Fibroblast of mammary gland (primary cell): ENCODE data around the gene ADAMTS4.

ENCODE experiments used
- DNase-seq: peaks from one replicate; pipeline ENCODE4 v3.0.0-alpha.2; 2010; ENCODE audit warnings: low read depth
- H3K4me3 ChIP-seq: 2 replicates; pipeline ENCODE4 v1.5.1; 2011; ENCODE audit warnings: low read depth, mild to moderate bottlenecking, low read length, moderate library complexity; ENCODE audit not compliant: control insufficient read depth
- TF ChIP-seq, protein P1 (sequence below): conservative IDR thresholded peaks from 2 replicates; pipeline ENCODE4 v1.5.1; 2011; ENCODE audit warnings: low read depth, low read length, inconsistent platforms; ENCODE audit not compliant: control insufficient read depth, insufficient read depth

The ADAMTS4 gene

DNA sequence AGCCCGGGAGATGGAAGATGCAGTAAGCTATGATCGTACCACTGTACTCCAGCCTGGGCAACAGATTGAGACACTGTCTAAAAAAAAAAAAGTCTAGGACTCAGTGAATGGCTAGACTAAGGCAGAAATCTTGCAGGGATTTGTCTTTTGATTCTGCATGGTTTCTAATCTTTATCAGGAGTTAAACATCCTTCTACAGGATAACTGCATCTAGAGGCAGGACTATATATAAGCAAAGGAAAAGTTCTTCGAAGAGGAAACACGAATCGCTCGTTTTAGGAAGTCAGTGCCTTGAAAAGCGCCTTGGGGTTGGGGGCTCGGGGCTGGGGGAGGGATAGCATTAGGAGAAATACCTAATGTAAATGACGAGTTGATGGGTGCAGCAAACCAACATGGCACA is 45.7 kb downstream of the ADAMTS4 start:
- no peak for DNase-seq
- peak overlapping the region; percentile 99 for H3K4me3 ChIP-seq
- TF ChIP-seq, protein P1, sequence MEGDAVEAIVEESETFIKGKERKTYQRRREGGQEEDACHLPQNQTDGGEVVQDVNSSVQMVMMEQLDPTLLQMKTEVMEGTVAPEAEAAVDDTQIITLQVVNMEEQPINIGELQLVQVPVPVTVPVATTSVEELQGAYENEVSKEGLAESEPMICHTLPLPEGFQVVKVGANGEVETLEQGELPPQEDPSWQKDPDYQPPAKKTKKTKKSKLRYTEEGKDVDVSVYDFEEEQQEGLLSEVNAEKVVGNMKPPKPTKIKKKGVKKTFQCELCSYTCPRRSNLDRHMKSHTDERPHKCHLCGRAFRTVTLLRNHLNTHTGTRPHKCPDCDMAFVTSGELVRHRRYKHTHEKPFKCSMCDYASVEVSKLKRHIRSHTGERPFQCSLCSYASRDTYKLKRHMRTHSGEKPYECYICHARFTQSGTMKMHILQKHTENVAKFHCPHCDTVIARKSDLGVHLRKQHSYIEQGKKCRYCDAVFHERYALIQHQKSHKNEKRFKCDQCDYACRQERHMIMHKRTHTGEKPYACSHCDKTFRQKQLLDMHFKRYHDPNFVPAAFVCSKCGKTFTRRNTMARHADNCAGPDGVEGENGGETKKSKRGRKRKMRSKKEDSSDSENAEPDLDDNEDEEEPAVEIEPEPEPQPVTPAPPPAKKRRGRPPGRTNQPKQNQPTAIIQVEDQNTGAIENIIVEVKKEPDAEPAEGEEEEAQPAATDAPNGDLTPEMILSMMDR, result no peak

DNA sequence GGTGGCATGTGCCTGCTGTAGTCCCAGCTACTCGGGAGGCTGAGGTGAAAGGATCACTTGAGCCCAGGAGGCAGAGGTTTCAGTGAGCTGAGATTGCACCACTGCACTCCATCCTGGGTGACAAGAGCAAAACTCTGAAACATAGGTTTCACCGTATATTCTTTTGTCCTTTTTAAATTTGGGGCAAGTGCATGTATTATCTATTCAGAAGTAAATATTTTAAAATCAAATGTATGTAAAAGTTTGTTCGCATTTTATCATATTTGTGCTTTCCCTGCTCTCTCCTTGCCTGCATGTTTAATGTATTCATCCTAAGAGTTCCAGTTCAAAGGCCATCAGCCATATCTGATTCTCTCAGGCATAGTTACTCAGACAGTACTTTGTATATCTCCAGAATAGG is 53.0 kb downstream of the ADAMTS4 start:
- DNase-seq, result no peak
- TF ChIP-seq, protein P1, result no peak
- no peak overlapping the region for H3K4me3 ChIP-seq

DNA sequence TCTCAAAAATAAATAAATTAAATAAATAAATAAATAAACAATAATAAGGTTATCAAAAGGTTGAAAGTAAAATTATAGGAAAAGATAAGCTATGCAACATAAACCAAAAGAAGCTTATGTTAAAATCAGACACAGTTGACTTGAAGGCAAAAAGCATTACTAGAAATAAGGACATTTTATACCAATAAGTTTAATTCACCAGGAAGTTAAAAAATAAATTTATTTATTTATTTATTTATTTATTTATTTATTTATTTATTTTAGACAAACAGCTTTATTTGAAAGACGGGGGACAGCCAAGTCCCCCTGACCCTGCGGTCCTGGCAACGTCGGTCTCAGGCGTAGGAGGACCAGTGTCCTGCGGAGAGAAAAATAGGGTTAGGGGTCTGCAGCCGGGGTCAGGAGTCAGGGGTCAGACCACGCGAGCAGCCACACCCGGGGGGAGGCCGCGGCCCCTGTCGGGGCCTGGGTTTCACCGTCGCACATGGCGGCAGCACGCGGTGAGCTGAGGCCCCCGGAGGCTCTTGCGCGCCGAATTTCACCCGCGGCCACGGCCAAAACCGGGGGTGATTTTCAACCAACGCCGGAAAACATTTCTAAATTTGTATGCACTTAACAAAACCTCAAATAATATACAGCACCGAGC is 58.0 kb downstream of the ADAMTS4 start:
- no peak overlapping the region for H3K4me3 ChIP-seq
- no peak for DNase-seq
- TF ChIP-seq, protein P1, result no peak

DNA sequence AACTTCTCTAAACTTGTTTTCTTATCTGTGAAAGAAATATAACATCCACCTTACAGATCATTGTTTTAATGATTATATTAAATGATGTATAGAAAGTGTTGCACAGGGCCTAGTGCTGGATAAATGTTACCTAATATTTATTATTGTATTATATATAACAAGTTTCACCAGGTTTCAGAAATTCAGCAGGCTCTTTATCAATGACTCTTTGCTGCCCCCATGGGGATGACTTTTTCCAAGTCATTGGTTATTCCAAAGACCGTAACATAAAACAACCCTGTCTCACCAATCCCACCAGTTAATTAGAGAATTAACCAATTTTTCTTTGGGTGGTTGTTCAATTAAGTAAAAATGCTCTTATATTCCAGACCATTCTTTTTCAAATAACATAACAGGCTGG is 59.1 kb downstream of the ADAMTS4 start:
- no peak overlapping the region for H3K4me3 ChIP-seq
- DNase-seq, result peak; percentile 60
- TF ChIP-seq, protein P1, result peak; percentile 55

DNA sequence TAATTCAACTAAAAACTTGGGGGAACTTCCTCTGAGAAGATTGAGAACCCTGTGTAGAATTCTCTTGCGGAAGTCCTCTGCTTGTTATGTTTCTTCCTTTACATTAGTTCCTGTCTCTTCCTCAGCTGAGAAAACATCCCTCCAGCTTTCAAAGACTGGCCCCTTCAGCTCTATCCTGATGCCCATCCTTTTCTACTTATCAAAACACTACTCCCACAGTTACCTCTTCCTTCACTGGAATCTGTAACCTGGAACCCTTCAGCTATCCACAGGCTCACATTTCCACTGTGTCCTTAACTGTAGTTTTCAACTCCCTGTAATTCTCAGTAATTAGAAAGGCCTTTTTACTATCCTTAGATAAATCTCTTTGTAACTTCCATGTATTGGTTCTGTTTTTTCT is 60.4 kb downstream of the ADAMTS4 start:
- DNase-seq, result no peak
- TF ChIP-seq, protein P1, result no peak
- no peak overlapping the region for H3K4me3 ChIP-seq

DNA sequence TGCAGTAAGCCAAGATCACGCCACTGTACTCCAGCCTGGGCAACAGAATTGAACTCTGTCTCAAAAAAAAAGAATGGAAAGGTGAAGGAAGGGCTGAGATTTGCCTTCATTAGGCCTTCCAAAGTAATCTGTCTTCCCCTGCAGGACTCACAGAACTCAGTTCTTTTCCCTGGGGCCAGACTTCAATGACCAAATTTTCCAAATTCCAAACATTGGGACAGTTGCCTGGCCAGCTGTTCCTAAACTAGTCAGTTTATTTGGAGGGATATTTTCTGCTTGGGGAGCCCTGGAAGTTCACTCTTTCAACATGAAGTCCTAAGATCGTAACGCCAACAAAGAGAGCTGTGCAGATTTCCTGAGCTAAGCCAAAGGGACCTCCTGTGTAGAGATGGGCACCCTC is 61.0 kb downstream of the ADAMTS4 start:
- DNase-seq, result no peak
- TF ChIP-seq, protein P1, result no peak
- H3K4me3 ChIP-seq, result no peak overlapping the region
